GM10266 (cell line): Measurements from ENCODE around the gene TNNI2.

Experiments used
- DNase-seq: peaks from one replicate; pipeline ENCODE4 v3.0.0; 2012; ENCODE audit errors: extremely low spot score
- CTCF ChIP-seq: IDR thresholded peaks from 2 replicates; pipeline ENCODE4 v1.5.1; 2012; ENCODE audit warnings: mild to moderate bottlenecking, low read depth; ENCODE audit not compliant: control insufficient read depth, insufficient read depth; ENCODE audit errors: missing control alignments

TNNI2 gene

GRCh38 chr11:1830322-1831223 lies 8.2 kb upstream of the TNNI2 start:
- no peak for TF ChIP-seq CTCF
- peak; percentile 40 for DNase-seq

- no peak for DNase-seq
These were observed 7.2 kb upstream of the TNNI2 start for GRCh38 chr11:1831338-1832210.

GRCh38 chr11:1832211-1832919 lies 6.4 kb upstream of the TNNI2 start:
- DNase-seq, result peak; percentile 88
- peak; percentile 90 for TF ChIP-seq CTCF

More at GRCh38 chr11:1831338-1832210, 7.2 kb upstream of the TNNI2 start:
- no peak for TF ChIP-seq CTCF

GRCh38 chr11:1832920-1833295 lies 5.9 kb upstream of the TNNI2 start:
- TF ChIP-seq CTCF, result no peak
- no peak for DNase-seq

GRCh38 chr11:1834062-1834610 lies 4.6 kb upstream of the TNNI2 start:
- no peak for DNase-seq
- no peak for TF ChIP-seq CTCF

GRCh38 chr11:1834779-1835670 lies 3.8 kb upstream of the TNNI2 start, which contains the start of gene SYT8:
TSS of gene SYT8 (plus strand) at chr11:1834990. CDS start at chr11:1835106, 116 bp downstream.
- no peak for TF ChIP-seq CTCF
- DNase-seq, result no peak
